Caco-2 (cell line): ENCODE measurements around the gene IGSF8. TPM values are rescaled to one million over a fixed set of nuclear protein-coding genes. Genes with fewer than 3 reads are reported as not detected.

Source experiments
- BruUV-seq: library from RNA; stranded (reverse); fragments of 400-500 nt; replicated peaks from 2 replicates; lab custom pipeline; 2021; lab: Mats Ljungman, UMichigan
- CTCF ChIA-PET: fragments of 300-600 bp; sonication (Branson Sonifier 250); formaldehyde crosslinking; loops from one replicate; lab custom pipeline; 2022; ENCODE audit warnings: antibody characterized with exemption; lab: Charles Lee
- POLR2A ChIA-PET: fragments of 300-600 bp; sonication (Branson Sonifier 250); formaldehyde crosslinking; loops from one replicate; lab custom pipeline; 2022; ENCODE audit warnings: antibody characterized with exemption; lab: Charles Lee
- DNase-seq, 2 experiments: peaks; one replicate each; pipeline versions ENCODE4 v3.0.0 to v3.0.0-alpha.2; 2020 to 2022
- H3K27me3 ChIP-seq: replicated peaks from 2 replicates; pipeline ENCODE4 v1.6.0; 2011; ENCODE audit warnings: low read length; ENCODE audit not compliant: control insufficient read depth, insufficient read depth
- H3K36me3 ChIP-seq: 2 replicates; pipeline ENCODE4 v1.5.1; 2011; ENCODE audit warnings: low read length; ENCODE audit not compliant: control insufficient read depth, insufficient read depth
- H3K4me1 ChIP-seq: fragments of 250-450 bp; sonication (Bioruptor Pico); 2 replicates; pipeline ENCODE4 v1.5.1; 2020; ENCODE audit warnings: mild to moderate bottlenecking
- H3K4me3 ChIP-seq: 2 replicates; pipeline ENCODE4 v1.5.1; 2011; ENCODE audit warnings: low read depth, mild to moderate bottlenecking, control low read depth, low read length
- H3K9me3 ChIP-seq: fragments of 250-450 bp; sonication (Bioruptor Pico); 2 replicates; pipeline ENCODE4 v1.5.1; 2020; ENCODE audit warnings: mild to moderate bottlenecking, moderate library complexity
- H3K27ac Mint-ChIP-seq: one replicate; pipeline ENCODE4 v1.8.0; 2022; ENCODE audit warnings: mixed read lengths; ENCODE audit not compliant: unreplicated experiment
- H3K27me3 Mint-ChIP-seq: one replicate; pipeline ENCODE4 v1.8.0; 2022; ENCODE audit warnings: mixed read lengths; ENCODE audit not compliant: insufficient read depth, unreplicated experiment
- H3K36me3 Mint-ChIP-seq: one replicate; pipeline ENCODE4 v1.8.0; 2022; ENCODE audit warnings: mild to moderate bottlenecking, mixed read lengths; ENCODE audit not compliant: insufficient read depth, unreplicated experiment
- H3K4me1 Mint-ChIP-seq: one replicate; pipeline ENCODE4 v1.8.0; 2022; ENCODE audit warnings: low read depth, mixed read lengths; ENCODE audit not compliant: unreplicated experiment
- H3K4me3 Mint-ChIP-seq: one replicate; pipeline ENCODE4 v1.8.0; 2022; ENCODE audit warnings: mild to moderate bottlenecking, moderate library complexity, mixed read lengths; ENCODE audit not compliant: unreplicated experiment
- H3K9me3 Mint-ChIP-seq: one replicate; pipeline ENCODE4 v1.8.0; 2022; ENCODE audit warnings: mixed read lengths; ENCODE audit not compliant: unreplicated experiment
- intact Hi-C: fragments of 100-400 bp; cut with micrococcal nuclease; formaldehyde crosslinking; loops from one replicate; pipeline ENCODE4 v1.10.0; 2022; ENCODE audit not compliant: unreplicated experiment
- total RNA-seq: library from RNA; stranded (reverse); gene quantifications from 2 replicates; pipeline ENCODE4 v1.2.3, GENCODE V29; 2022
- TF ChIP-seq, protein P1 (sequence below), 2 experiments: fragments of 200-600 bp in 1 of 2; IDR thresholded peaks; 1 replicate in 1 of 2; 2 replicates in 1 of 2; pipeline versions ENCODE4 v1.5.1 to v1.8.0; 2011 to 2022; ENCODE audit warnings: antibody characterized with exemption in 1 of 2, control low read depth in 1 of 2, inconsistent platforms in 1 of 2, low read depth in 1 of 2, low read length in 1 of 2, mild to moderate bottlenecking in 1 of 2, moderate library complexity in 1 of 2; ENCODE audit not compliant: insufficient read depth in 1 of 2, severe bottlenecking in 1 of 2, unreplicated experiment in 1 of 2

Gene IGSF8
- total RNA-seq, 1 experiment from 2014 or later: 15.4 TPM

DNA sequence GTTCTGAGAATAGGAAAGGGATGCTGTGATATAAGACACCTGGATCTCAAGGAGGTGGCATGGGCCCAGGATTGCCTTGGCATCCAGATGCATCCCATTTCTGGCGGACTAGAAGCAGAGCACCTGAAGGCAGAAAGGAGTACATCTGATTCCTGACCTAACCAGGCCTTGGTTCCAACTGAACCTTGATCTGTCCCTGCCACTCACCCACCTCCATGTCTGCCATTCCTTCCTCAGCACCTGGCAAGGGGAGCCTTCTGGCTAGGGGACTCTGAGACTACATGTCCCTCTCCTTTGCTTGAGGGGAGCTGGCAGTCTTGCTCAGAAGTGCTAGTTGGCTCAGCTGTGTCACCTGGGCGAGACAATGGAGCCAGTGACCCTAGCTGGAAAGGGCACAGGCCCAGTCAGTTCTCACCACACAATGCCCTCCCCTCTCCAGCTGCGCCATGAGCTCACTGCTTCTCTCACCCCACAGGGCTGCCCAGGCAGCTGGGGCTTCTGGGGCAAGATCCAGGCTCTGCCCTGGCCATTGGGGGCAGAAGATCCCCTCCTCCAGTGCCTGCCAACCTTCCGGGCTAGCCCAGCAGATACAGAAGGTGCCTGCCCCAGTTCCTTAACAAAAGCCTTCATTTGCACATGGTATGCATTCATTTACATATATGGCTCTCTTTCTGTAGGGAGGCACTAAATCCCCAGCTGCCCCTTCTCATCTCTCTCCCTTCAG is 2.9 kb downstream of the IGSF8 start:
- TF ChIP-seq, protein P1, sequence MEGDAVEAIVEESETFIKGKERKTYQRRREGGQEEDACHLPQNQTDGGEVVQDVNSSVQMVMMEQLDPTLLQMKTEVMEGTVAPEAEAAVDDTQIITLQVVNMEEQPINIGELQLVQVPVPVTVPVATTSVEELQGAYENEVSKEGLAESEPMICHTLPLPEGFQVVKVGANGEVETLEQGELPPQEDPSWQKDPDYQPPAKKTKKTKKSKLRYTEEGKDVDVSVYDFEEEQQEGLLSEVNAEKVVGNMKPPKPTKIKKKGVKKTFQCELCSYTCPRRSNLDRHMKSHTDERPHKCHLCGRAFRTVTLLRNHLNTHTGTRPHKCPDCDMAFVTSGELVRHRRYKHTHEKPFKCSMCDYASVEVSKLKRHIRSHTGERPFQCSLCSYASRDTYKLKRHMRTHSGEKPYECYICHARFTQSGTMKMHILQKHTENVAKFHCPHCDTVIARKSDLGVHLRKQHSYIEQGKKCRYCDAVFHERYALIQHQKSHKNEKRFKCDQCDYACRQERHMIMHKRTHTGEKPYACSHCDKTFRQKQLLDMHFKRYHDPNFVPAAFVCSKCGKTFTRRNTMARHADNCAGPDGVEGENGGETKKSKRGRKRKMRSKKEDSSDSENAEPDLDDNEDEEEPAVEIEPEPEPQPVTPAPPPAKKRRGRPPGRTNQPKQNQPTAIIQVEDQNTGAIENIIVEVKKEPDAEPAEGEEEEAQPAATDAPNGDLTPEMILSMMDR (IDR thresholded peaks at IDR 0.05; ENCODE audit: insufficient read depth in 1 of 2, low read depth in 1 of 2, low read length in 1 of 2, severe bottlenecking in 1 of 2, unreplicated experiment in 1 of 2): no peak
- POLR2A ChIA-PET: no interaction called here
- Histone ChIP-seq H3K27me3 (no peaks in the 10 kb centered on the region), H3K4me1 (peaks cover 23% of the 10 kb centered on the region), H3K4me3 (no peak overlapping the region), H3K36me3 (no peaks in the 10 kb centered on the region; the same call in 1 of the 2 replicates), H3K9me3 (no peaks in the 10 kb centered on the region)
- CTCF ChIA-PET: interaction anchor here (1.6 kb wide), 1 partner anchor 10 kb away, joined by 4 read pairs; no protein-coding TSS in a partner anchor
- no peaks in the 10 kb centered on the region for H3K9me3 Mint-ChIP-seq
- intact Hi-C loops: no loop called here
- no TSS peak for BruUV-seq
- no peak overlapping the region for H3K4me3 Mint-ChIP-seq
- H3K27me3 Mint-ChIP-seq: no peaks in the 10 kb centered on the region
- H3K36me3 Mint-ChIP-seq: peaks cover 6% of the 10 kb centered on the region
- no peak for DNase-seq
- H3K27ac Mint-ChIP-seq: no peak overlapping the region
- H3K4me1 Mint-ChIP-seq: peaks cover 7% of the 10 kb centered on the region

GRCh38 chr1:160094806-160095205 is 3.6 kb downstream of the IGSF8 start:
- ChIA-PET CTCF (no interaction called here), POLR2A (no interaction called here)
- Mint-ChIP-seq H3K36me3 (peaks cover 6% of the 10 kb centered on the region), H3K4me1 (peaks cover 7% of the 10 kb centered on the region), H3K9me3 (no peaks in the 10 kb centered on the region), H3K27me3 (no peaks in the 10 kb centered on the region), H3K27ac (no peak overlapping the region), H3K4me3 (no peak overlapping the region)
- TF ChIP-seq, protein P1 (IDR thresholded peaks at IDR 0.05; ENCODE audit: insufficient read depth in 1 of 2, low read depth in 1 of 2, low read length in 1 of 2, severe bottlenecking in 1 of 2, unreplicated experiment in 1 of 2): no peak
- no peaks in the 10 kb centered on the region; the same call in 1 of the 2 replicates for H3K36me3 ChIP-seq
- no peak overlapping the region for H3K4me3 ChIP-seq
- H3K27me3 ChIP-seq: no peaks in the 10 kb centered on the region
- no peaks in the 10 kb centered on the region for H3K9me3 ChIP-seq
- H3K4me1 ChIP-seq: peaks cover 23% of the 10 kb centered on the region
- intact Hi-C loops: no loop called here
- no TSS peak for BruUV-seq
- no peak for DNase-seq

- no peaks in the 10 kb centered on the region for H3K27me3 Mint-ChIP-seq
- no peak overlapping the region for H3K27ac Mint-ChIP-seq
- H3K4me1 Mint-ChIP-seq: peaks cover 7% of the 10 kb centered on the region
- POLR2A ChIA-PET: no interaction called here
- H3K9me3 Mint-ChIP-seq: no peaks in the 10 kb centered on the region
- BruUV-seq: no TSS peak
- Histone ChIP-seq H3K36me3 (no peaks in the 10 kb centered on the region; the same call in 1 of the 2 replicates), H3K9me3 (no peaks in the 10 kb centered on the region), H3K4me3 (no peak overlapping the region), H3K4me1 (peaks cover 19% of the 10 kb centered on the region), H3K27me3 (no peaks in the 10 kb centered on the region)
- no peak overlapping the region for H3K4me3 Mint-ChIP-seq
- H3K36me3 Mint-ChIP-seq: peaks cover 6% of the 10 kb centered on the region
- TF ChIP-seq, protein P1 (IDR thresholded peaks at IDR 0.05; ENCODE audit: insufficient read depth in 1 of 2, low read depth in 1 of 2, low read length in 1 of 2, severe bottlenecking in 1 of 2, unreplicated experiment in 1 of 2): no peak
- DNase-seq: no peak
- intact Hi-C loops: no loop called here
- CTCF ChIA-PET: no interaction called here
Observed at GRCh38 chr1:160094291-160094625, 4.2 kb downstream of the IGSF8 start.
